Measurements from ENCODE around the gene IL19.
"Not testable (repeated sequence)": the region's sequence is repeated elsewhere in the genome, so short reads cannot be mapped to it uniquely, and the experiment has no call there.

Gene IL19

DNA sequence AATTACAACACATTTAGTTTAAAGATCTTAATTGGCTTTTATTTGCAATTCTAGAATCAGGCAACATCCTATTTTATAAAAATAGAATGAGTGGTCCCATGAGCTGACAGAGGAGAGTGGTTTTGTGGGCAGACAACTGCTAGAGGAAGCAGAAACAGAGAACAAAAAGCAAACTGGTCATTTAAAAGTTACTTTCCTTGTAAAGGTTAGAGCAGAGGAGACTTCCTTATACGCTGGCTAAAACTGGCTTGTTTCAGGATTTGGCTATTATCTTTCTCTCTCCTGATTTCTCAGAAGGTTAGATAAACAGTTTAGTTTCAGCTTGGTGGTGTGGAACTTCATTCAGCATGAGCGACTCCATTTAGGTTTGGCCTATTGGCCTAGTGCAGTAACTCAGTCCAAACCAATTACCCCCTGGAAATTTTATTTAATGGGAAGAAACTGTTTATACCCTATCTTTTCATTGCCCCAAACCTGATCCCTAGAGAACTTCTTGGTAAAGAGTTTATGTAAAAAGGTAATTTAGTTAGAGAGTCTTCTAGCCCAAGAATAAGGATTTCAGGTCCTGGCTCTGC, 62.6 kb downstream of the IL19 start:
- no peak for DNase-seq (ENCODE audit: low spot score)

DNA sequence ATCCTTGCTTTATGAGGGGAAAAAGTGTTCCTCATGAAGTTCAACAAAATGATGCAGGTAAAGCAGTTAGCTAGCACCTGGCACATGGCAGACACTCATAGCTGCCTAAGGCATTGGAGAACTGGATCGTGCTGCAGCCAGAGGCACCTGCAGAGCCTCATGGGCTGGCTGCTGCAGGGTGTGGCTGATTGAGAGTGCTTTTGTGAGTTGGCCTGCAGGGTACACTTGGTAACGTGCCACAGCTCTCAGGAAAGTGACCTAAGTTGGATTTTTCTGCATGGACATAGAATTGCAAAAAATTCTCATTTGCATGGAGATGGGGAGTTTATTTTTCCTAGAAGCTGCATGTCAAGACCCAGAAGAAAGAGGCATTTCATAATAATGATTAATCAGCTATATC, 63.2 kb downstream of the IL19 start:
- DNase-seq (ENCODE audit: low spot score), result no peak

DNA sequence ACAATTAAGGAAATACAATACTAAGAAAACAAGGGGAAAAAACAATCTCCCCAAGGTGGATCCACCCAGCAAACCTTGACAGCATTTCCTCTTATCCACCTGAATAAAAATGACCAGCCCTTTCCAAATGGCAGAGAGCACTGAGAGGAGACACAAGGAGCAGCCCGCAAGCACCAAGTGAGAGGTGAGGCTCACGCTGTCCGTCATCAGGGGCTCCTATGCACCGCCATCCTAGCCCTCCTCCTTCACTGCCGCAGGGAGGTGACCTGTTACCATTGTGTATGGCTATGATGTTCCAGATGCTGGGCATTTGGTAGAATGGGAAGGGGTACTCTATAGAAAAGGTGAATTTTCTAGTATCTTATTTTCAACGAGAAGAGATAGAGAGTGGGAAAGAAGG, 63.6 kb downstream of the IL19 start:
- DNase-seq (ENCODE audit: low spot score), result no peak

DNA sequence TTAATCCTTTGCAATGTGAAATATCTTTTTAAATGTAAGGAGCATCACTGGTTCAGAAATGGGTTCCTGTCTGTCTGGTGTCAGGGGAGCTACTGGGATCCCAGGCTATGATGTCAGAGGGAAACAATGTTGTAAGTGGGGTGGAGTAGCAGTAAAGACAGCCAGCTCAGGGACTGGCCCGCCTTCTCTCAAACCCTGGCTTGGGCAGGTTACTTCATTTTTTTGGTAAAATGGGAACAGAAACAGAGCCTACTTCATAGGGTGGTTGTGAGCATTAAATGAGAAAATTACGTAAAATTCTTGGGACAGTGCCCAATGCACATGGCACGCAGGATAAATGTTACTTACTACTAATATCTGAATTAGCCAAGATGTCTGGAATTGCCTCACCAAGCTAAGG, 64.1 kb downstream of the IL19 start:
- no peak for DNase-seq (ENCODE audit: low spot score)

DNA sequence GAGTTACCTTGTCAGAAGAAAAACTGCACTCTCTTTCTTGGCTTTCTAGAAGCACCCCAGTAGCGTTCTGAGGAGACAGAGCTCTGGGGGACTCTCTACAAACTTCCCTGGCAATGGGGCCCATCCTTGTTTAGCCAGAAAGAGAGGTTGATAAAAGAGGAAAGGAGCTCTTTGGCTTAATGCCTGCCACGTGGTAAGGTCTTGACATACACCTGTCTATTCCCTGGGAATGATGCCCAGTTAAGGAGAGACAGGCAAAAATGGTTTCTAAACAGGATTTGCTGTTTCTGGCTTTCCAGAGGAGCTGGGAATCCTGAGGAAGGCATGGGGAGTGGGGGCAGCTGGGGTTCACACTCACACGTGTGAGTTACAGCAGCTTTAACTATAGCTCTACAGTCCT, 64.6 kb downstream of the IL19 start:
- no peak for DNase-seq (ENCODE audit: low spot score)

DNA sequence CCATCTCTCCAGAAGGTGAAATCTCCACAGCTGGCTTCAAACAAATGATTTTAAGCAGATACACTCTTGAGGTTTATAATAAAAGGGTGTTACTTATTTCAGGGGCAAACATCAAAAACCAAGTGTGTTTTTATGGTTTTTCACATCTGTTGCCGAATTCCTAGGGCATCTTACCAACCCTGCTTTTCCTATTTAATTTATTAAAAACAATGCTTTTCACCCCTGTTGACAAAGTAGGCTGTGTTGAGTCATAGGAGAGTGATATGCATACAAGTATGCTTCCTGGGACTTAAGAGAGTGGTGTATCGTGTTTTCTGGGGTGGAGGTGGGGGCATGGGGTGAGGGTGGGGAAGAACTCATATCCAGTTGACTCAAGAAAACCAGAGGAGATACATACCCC, 65.5 kb downstream of the IL19 start:
- DNase-seq (ENCODE audit: low spot score), result no peak

DNA sequence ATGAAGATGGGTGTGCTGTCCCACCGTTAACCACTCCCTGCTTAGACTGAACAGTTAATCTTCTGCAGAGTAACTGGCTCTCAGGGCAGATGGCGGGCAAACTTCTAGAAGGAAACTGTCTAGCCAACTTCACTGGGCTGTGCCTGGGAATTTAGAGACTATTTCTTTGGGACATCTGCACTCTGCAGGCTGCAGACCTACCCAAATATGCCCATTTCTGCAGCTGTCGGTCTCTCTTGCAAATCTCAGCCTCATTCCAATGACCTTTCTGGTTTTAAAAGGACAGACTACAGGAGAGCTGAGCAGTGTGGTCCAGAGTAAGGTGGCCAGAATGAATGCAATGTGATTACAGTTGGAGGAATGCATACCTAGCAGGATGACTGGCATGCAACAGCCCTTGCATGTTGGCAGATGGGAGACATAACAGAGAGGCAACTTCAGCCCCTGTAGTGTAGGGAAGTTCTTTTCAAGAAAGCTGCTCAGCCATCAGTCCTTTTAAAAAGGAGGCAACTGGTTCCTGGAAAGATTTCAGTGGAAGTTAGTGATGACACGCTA, 68.5 kb downstream of the IL19 start:
- DNase-seq (ENCODE audit: low spot score), result no peak

DNA sequence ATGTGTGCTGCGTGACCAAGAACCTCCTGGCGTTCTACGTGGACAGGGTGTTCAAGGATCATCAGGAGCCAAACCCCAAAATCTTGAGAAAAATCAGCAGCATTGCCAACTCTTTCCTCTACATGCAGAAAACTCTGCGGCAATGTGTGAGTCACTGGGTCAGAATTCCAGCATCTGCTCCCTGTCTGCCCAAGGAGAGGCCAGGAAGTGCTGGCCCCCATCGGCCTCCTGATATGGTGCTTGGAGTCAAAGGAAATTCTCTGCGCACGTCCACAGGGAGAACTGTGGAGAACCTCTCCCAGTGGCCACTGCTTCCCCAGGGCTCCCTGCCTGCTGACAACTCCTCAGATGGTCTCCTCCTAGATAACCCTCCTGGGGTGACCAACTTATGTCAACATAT, 69.3 kb downstream of the IL19 start:
- DNase-seq (ENCODE audit: low spot score), result no peak

DNA sequence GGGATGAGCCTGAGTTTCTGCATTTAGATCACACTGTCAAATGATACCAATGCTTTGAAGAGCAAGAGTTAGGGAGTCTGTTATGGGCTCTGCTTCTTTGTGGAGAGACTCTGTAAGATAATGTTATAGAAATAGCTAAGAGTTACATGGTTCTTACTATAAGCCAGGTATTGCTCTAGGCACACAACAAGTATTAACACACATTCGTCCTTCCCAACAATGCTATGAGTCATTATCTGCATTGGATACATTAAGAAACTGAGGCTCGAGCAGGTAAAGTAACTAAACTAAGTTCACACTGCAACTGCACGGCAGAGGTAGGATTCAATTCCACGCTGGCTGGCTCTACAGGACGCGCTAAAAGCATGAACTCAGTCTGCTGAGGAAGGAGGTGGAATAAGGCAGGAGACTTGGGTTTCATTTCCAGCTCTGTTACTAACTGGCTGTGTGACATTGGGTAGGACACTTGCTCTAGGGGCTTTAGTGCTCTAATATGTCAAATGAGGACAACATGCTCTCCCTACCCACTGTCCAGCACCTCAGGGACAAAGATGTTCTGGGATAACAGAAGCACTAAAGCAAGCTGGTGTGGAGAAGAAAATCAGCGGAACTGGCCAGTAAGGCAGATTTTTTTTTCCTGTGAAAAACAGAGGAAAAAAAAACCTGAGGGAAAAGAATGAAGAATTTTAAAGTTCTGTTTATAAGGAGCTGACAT, 71.2 kb downstream of the IL19 start:
- DNase-seq (ENCODE audit: low spot score), result no peak

DNA sequence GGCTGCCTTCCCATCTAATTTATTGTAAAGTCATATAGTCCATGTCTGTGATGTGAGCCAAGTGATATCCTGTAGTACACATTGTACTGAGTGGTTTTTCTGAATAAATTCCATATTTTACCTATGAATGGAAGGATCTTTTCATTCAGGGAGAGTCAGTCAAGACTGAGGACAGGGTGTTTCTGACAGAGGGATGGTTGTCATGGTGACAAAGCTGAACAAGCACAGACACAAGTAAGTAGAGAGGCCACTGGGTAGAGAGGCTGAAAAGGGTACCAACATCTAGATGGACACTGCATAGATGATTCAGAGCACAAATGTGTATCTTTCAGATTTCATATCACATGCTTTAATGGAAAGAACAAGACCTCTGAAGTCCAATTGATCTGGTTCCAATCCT, 72.3 kb downstream of the IL19 start:
- no peak for DNase-seq (ENCODE audit: low spot score)

DNA sequence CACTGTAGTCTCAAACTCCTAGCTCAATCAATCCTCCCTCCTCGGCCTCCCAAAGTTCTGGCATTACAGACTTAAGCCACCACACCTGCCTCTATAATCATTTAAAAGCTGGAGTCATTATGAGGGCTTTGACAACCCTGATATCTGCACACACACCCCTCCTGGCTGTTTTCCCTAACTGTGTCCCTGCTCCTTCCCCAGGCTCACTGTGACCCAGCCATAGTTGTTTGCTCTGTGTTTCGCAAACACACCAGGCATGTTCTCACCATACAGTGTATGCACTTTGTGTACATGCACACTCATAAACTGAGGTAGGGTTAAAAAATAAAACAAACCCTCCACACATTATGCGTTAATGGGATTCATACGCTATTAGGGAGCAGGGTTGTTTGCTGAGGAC, 73.1 kb downstream of the IL19 start:
- no peak for DNase-seq (ENCODE audit: low spot score)

DNA sequence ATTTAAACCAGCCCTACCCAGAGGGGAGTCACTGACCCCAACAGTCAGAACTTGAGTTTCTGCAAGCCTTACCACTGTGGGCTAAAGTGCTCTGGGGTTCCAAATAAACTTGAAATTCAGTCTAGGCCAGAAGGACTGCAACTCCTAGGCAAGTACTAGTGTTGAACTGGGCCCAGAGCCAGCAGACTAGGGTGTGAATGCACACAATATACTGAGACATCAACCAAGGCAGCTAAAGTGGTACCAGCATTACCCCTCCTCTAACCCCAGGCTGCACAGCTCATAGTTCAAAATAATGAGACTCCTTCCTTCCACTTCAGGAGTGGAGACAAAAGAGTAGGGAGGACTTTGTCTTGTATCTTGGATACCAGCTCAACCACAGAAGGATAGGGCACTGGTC, 75.9 kb downstream of the IL19 start:
- no peak for DNase-seq (ENCODE audit: low spot score)

DNA sequence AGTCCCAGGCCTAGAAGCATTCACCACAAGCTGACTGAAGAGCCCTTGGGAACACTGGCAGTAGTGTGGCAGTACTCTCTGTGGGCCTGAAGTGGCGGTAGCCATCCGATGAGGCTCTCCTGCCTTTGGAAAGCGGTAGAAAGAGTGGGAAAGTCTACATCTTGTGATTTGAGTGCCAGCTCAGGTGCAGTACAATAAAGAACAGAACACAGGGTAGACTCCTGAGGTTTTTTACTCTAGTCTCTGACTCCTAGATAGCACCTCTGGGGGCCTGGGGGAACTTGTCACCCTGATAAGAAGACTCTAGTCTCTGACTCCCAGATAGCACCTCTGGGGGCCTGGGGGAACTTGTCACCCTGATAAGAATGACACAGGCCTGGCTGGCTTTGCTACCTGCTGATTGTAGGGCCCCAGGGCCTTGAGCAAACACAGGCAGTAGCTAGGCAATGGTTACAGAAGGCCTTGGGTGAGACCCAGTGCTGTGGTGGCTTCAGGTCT, 76.8 kb downstream of the IL19 start:
- no peak for DNase-seq (ENCODE audit: low spot score)

DNA sequence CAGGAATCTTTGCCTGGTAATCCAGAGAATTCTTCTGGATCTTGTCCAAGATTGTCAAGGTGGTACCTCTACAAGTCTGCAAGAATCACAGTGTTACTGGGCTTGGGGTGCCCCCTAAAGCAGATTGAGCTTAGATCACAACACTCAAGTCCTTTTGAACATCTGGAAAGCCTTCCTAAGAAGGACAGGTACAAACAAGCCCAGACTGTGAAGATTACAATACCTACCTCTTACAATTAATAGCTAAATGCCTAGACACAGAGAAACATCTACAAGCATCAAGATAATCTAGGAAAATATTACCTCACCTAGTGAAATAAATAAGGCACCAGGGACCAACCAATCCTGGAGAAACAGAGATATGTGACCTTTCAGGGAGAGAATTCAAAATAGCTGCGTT, 77.4 kb downstream of the IL19 start:
- no peak for DNase-seq (ENCODE audit: low spot score)

DNA sequence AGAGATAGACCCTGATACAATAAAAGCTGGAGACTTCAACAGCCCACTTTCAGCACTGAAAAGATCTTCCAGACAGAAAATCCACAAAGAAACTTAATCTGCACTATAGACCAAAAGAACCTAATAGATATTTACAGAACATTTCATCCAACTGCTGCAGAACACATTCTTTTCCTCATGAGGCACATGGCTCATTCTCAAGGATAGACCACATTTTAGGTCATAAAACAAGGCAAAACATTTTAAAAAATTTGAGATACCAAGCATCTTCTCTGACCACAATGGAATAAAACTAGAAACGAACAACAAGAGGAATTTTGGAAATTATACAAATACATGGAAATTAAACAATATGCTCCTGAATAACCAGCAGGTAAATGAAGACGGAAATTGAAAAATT, 79.8 kb downstream of the IL19 start:
- no peak for DNase-seq (ENCODE audit: low spot score)

DNA sequence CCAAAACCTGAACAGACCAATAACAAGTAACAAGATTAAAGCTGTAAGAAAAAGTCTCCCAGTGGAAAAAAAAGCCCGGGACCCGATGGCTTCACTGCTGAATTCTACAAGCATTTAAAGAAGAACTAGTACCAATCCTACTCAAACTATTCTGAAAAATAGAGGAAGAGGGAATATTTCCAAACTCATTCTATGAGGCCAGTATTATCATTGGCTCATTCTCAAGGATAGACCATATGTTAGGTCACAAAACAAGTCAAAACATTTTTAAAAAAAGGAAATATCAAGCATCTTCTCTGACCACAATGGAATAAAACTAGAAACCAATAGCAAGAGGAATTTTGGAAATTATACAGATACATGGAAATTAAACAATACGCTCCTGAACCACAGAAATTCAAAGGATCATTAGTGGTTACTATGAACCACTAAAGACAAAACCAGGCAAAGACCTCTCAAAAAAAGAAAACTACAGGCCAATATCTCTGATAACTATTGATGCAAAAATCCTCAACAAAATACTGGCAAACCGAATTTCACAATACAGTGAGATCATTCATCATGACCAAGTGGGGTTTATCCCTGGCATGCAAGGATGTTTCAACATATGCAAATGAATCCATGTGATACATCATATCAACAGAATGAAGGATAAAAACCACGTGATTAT, 80.9 kb downstream of the IL19 start:
- DNase-seq (ENCODE audit: low spot score), result no peak

DNA sequence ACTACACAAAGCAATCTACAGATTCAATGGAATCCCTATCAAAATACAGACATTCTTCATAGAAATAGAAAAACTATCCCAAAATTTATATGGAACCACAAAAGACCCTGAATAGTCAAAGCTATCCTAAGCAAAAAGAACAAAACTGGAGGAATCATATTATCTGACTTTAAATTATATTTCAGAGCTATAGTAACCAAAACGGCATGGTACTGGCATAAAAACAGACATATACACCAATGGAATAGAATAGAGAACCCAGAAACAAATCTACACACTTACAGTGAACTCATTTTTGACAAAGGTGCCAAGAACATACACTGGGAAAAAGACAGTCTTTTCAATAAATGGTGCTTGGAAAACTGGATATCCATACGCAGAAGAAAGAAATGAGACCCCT, 82.1 kb downstream of the IL19 start:
- not testable (repeated sequence) for DNase-seq (ENCODE audit: low spot score)

DNA sequence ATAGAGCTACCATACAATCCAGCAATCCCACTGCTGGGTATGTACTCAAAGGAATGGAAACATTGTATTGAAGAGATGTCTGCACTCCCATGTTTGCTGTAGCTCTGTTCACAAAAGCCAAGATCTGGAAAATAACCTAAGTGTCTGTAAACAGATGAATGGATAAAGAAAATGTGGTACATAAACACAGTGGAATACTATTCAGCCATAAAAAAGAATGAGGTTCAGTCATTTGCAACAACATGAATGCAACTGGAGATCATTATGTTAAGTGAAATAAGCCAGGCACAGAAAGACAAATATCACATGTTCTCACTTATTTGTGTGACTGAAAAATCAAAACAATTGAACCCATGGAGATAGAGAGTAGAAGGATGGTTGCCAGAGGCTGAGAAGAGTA, 83.1 kb downstream of the IL19 start:
- not testable (repeated sequence) for DNase-seq (ENCODE audit: low spot score)

DNA sequence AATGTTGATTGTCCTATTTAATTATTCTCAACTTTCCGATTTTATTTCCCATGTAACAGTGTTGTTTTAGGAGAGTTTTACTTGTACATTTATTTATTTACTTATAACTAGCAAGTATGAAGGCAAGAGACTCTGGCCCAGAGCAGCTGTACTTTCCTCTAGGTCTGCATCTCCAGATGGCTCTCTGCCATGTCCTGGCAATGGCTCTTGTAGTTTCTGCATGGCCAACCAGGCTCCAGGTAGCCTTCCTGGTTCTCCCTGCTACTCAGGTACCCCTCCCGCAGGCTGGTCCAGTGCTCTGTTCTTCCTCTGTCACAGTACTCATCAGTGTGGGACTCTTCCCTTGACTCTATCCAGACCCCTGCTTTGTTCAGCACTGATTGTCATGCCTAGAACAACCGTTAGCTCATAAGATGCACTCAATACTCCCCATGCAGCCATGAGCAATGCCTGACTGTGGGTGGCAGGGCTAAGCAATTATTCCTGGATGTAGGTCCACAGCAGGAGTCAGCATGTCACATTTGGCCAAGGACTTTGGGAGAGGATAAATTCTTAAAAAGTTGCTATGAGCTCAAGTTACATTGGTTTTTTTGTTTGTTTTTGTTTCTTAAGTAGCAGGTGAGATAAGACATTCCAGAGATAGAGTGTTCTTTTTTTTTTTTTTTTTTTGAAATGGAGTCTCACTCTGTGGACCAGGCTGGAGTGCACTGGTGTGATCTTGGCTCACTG, 84.0 kb downstream of the IL19 start:
- DNase-seq (ENCODE audit: low spot score), result no peak

DNA sequence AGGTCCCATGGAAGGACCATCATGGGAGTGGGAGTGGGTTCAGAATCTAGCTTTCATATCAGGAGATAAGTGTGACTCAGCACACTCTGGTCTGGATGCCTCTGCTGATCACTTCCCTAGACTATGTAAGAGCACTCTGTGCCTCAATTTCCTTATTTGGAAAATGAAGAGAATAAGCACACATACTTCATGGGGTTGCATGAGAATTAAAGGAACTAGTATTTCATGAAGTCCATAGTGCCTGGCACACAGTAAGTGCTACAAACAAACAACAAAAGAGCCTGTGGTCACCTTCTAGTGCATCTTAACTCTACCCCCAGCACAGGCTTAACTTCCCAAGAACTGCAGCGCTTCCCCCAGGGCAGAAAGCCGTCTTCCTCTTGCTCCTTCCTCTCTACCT, 85.3 kb downstream of the IL19 start:
- DNase-seq (ENCODE audit: low spot score), result no peak

DNA sequence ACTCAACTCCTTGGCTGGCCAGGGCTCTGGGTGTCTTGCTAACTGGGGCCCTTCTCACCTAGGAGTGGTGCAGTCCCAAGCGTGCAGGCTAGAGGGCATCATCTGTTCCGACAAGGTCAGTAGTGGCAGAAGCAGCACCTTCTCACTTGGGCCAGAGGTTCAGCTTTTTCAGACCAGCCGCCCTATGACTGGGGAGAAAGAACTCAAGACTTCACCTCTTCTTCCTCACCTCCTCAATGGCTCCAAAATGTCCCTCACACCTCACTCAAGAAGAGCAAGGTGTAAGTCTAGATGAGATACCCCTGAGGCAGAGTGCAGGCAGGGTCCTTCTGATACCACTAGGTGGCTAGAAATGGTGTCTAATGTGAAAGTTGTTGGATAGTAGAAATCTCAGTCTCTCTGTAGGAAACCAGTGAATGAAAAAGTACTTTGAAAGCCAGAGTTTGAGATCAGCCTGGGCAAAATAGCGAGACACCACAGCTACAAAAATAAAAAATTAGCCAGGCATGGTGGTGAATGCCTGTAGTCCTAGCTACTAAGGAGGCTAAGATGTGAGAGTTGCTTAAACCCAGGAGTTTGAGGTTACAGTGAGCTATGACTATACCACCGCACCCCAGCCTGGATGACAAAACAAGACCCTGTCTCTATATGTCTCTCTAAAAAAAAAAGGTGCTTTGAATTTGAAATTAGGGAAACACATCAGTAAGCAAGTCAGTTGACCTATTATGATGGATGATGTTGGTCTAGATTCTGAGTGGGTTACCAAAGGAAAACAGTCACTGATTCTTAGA, 86.3 kb downstream of the IL19 start:
- DNase-seq (ENCODE audit: low spot score), result no peak

DNA sequence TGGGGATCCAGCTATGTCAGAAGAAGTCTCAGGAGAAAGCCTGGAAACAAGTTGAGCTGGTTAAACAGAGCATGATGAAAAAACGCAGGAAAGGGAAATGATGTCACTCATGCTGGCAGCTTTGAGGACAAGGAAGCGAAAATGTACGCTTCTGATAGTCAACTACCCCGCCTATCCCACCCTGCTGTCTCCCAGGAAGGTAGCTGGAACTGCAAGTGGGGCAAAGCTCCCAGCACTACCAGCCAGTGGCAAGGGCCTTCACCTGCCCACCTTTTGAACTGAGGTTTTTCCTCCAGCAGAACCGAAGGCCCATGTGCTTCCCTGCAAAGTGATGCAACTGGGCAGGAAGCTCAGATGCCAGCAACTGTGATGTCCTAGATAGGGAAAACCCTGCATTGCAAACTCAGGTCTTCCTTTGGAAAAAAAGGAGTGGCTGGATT, 88.5 kb downstream of the IL19 start:
- DNase-seq (ENCODE audit: low spot score), result no peak

All from left forelimb (tissue), 1 donor.